Activated T-cell treated with anti-CD3 and anti-CD28 coated beads for 24 hours (primary cell): ENCODE measurements around the gene TENM4.
"Not testable (repeated sequence)": the region's sequence is repeated elsewhere in the genome, so short reads cannot be mapped to it uniquely, and the experiment has no call there.

Experiments used
- DNase-seq: peaks from one replicate; pipeline ENCODE4 v3.0.0-alpha.2; 2020; ENCODE audit warnings: low read depth

Gene TENM4

DNA sequence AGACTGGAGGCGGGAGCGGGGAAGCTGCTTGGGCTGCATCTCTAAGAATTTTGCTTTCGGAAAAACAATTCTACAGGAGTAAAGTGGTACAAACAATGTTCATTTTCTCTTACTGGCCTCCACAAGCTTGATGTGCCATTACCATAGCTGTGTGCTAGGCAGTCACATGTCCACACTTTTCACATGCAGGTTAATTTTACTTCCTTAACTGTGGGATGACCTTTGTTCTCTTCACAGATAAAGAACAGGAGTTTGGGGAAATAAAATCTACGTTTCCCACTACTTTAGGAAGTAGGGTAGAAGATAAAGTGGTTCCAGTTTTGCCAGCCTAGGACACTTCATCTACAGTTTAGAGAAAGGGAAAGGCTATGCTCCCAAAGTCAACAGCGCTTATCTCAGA is 539.0 kb downstream of the TENM4 start:
- no peak for DNase-seq

DNA sequence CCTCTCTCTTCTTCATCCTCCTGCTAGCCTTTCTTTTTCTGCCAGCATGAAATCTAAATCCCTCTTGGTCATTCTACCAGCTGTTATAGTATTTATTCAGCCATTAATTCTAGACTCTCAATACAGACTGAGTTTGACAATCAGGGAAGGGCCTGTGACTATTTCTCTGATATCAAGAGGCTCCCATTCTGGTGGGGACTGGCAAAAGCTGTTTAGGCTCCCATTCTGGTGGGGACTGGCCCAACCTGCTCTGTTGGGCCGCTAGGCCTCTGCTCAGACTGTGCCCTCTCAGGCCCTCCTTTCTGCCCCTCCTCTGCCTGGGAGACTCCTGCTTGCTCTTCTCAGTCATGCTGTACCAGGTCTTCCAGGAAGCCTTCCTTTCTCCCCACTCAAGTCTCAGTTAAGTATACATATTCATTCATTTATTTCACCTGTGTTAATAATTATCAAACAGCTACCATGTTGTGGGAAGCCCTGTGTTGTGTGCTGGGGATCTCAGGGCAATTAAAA is 542.5 kb downstream of the TENM4 start:
- DNase-seq: no peak

DNA sequence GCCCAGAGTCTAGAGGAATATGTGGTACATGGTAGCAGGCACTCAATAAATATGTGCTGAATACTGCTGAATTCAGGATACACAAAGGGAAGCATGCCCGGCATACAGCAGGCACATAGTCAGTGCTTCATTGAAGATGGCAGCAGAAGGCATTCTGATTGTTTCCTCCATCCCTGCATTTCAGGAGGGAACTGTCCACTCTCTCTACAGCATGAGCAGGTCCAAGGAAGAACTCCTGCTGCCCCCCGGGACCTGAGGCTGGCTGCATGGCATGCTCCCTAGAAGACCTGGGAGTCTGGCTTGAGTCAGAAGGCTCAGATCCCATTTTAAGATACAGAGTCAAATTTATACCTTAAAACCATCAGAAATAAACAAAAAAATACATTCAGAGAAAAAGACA is 546.8 kb downstream of the TENM4 start:
- DNase-seq: no peak

DNA sequence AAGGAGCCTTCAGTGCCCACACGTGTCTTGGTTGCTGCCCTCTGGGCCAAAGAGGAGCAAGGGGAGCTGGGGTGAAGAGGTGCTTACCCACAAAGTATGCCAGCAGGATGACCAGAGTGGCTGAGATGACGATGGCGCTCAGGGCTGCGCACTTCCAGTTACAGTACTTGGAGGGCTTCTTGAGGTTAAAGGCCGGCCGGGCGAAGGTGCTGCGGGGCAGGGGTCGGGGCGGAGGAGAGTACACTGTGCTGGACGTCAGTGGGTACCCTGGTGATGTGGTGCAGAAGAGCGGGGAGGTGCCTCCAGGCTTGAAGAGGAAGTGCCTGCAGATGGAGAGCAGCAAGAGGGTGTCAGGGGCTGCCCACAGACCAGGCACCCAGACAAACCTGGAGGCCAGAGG is 551.1 kb downstream of the TENM4 start:
- DNase-seq: no peak

DNA sequence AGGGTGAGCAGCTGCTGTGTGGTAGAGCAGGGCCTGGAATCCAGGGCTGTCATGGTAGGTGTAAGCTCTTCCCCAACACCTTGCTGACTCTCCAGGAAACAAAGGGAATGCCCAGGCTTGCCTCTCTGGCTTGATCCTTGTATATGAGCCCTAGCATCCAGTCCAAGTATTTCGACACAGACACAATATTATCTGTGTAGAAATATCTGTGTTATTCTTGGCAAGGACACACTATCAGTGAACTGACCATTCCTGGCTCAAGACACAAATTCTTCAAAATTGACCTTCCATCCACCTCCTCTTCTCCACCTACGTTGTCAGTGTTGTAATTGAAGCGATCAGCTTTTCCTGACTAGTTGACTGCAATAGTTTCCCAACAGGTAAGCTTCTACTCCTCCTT is 554.2 kb downstream of the TENM4 start:
- DNase-seq: no peak

DNA sequence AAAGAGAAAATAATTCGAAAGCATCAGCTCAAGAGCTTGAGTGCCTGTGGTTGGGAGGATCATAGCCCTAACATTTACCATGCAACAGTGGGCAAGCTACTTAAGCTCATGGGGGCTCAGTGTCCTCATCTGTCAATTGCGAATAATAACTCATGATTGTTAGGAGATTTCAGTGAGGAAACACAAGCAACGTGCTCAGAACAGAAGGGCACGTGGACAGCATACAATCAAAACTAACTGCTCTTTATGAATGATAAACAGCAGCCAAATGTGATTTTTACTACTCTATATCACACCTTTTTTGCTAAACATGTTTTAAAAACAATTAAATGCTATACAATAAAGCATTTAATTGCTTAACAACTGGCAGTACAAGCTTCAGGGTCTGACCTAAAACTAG is 556.1 kb downstream of the TENM4 start:
- DNase-seq: no peak

DNA sequence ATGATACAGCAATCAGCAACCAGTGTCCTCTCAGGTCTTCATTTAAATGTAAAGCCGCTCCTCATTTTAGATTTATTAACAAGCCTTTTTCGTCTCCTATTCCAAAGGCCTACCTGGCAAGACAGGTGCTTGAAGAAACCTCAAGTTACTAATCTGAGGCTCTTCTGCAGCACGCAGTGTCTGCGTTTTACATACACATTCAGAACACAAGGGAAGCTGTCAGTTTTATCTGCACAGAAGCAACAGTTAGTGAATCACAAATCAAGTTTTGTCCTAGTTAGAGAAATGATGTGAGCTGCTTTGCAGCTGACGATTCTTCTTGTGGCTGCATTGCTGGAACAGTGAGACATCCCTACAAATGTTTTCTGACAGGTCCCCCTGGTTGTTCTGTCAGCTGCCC is 557.3 kb downstream of the TENM4 start:
- DNase-seq: no peak

DNA sequence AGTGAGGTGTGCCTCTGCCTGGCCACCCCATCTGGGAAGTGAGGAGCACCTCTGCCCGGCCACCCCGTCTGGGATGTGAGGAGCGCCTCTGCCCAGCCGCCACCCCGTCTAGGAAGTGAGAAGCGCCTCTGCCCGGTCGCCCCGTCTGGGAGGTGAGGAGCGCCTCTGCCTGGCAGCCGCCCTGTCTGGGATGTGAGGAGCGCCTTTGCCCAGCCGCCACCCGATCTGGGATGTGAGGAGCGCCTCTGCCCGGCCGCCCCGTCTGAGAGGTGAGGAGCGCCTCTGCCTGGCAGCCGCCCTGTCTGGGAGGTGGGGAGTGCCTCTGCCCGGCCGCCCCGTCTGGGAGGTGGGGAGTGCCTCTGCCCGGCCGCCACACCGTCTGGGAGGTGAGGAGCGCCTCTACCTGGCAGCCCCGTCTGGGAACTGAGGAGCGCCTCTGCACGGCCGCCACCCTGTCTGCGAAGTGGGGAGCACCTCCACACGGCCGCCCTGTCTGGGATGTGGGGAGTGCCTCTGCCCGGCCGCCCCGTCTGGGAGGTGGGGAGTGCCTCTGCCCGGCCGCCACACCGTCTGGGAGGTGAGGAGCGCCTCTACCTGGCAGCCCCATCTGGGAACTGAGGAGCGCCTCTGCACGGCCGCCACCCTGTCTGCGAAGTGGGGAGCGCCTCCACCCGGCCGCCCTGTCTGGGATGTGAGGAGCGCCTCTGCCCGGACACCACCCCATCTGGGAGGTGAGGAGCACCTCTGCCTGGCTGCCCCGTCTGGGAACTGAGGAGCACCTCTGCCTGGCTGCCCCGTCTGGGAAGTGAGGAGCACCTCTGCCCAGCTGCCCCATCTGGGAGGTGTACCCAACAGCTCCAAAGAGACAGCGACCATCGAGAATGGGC is 561.5 kb downstream of the TENM4 start:
- not testable (repeated sequence) for DNase-seq

DNA sequence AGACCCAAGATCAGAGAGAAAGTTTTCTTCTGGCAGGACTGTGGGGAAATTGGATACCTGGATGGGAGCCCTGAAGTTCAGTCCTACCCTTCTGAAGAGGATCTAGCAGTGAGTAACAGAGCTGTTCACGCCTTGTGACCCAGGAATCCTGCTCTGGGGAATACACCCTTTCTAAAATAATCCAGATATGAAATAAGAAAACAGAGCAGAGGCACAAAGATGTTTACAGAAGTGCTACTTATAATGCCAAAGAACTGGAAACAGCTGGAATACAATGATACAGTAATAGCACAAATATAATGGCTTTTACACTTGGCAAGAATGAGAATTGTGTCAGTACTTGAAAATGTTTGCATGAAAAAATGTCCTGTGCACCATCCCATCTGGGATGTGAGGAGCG is 562.2 kb downstream of the TENM4 start:
- DNase-seq: no peak

DNA sequence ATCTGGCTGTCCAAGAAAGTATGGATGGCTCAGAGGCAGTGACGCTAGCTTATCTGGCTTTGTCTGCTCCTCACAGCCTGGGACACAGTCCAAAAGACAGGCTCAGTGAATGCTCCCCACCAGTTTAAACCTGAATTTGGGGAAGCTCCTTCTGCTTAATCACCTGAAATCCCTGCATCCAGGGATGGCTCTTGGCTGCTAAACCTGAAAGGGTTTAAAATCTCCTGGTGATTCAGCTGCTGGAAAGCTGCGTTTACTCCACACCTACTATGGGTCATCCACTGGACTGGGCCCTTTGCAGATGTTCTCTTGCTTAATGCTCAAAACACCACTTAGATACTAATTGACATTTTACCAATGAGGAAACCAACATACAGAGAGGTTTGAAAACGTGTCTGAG is 564.2 kb downstream of the TENM4 start:
- no peak for DNase-seq

DNA sequence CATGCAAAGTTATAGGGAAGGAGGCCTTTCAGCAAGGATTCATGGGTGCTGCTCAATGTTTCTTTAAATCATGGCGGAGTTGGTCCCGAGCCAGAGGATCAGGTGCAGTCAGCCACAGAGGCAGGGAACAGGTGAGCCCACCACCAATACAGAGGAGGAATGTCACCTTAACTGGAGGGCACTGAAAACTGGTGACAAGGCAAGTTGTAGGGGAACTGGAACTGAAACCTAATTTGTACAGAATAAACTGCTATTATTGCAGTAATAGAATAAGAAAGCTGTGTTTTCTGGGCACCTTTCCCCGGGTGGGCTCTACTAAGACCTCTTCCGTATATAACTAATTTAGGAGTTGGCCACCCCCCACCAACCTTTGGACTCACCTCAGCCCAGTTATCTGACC is 570.2 kb downstream of the TENM4 start:
- no peak for DNase-seq

DNA sequence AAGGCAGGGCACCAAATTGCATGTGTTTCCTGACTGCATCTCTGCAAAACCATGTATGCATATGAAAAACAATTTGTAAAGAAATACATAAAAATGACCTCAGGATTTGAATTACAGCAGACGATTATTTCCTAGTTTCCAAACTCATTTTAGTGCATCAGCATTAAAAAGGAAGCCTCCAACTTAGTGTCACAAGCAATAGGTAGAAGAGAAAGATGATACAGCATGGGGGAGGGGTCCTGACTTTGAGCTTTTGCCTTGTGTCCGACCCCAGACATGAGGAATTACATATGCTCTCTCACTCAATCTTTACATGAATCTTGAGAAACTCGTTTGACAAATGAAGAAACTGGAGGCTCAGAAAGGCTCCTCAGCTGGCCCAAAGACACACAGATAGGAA is 571.5 kb downstream of the TENM4 start:
- no peak for DNase-seq

DNA sequence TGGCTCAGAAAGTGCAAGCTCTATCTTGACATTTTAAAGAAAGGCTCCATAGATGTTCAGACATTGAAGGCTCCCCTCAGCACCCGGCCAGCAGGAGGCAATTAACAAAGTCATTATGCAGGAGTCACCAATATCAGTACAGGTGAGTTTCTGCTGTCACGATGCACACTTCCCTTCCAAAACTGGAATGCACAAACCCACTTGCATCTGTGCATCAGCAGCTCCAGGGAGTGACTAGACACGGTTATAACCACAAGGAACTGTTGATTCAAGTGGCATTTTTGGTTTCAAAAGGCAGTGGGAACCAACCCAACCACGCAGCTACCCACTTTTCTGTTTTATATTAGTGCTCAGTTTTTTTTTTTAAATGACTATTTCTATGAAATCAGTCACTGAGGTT is 572.3 kb downstream of the TENM4 start:
- DNase-seq: no peak

DNA sequence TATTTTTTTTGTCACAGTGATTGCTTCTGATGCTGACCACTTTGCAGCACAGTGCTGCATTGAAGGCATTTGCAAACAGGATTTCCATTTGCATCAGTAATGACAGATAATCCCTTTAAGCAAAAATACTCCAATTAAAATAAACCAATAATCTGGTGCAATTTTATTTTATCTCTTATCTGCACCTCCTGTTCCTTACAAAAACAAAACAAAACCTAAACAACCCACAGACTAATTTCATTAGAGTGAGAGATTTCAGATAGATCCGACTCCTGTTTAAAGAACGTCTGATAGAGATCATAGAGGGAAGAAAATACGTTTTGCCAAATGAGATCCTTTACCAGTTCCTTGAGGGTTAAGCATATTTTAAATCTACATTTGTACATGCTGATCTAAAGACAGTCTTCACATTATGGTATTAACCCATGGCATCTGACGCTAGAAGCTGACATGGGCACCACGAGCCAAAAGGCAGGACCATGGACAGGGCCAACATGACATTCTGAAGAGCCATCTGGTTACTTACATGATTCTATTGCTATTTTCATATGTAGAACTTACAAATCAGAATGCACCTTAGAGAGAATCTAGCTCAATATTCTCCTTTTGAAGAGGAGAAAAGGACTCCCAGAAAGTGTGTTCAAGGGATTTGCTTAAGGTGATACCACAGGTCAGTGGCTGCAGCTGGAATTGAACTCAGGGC is 580.0 kb downstream of the TENM4 start:
- no peak for DNase-seq

DNA sequence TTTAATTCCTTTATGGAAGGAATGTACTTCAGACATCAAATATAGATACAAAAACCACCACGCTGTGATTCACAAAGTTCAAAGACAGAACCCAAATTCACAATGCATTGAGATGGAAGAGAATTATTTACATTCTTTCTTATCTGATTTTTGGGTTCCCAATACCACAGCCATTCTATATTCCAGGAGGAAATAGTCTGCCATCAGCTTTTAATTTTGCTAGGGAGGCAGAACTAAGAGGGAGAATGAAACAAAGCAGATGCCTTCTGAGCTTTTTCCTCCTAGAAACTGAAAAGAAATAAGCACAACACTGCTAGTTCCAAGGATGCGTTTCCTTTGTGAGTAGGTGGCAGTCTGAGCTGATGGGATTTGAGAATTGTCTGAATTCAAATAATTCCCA is 583.1 kb downstream of the TENM4 start:
- no peak for DNase-seq

DNA sequence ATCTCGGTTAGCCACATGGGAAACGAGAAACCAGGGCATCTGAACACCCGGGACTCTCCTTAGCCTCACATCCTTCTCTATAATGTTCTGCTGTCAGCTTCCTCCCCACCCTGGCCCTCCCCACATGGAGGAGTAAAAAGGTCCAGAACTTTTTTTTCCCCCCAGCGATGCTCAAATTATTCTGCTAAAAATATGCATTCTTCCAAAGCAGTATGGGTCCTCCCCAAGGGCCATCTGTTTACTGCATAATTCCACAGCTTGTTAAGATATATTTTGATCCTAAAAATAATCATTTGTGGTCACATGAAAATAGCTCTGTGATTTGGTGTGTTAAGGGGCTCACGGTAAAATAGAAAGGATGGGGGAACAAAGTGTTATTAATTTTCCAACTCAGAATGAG is 584.6 kb downstream of the TENM4 start:
- no peak for DNase-seq

DNA sequence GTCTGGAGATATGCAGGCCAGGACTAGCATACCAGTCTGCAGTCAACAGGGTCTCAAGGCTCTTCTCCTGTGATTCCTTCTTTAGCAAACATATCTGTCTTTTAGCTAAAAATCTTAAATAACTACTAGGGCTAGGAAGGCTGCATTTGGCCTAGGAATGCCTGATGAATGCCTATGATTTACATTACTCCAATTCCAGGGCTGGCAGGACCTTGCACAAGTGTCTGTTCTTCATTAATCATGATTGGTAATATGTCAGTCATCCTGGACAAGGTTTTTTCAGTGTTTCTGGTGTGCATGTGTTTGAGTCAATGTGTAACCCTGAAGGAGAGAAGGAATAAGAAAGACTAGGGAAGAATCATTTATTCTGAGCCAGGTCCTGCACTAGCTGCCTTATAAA is 585.7 kb downstream of the TENM4 start:
- no peak for DNase-seq

DNA sequence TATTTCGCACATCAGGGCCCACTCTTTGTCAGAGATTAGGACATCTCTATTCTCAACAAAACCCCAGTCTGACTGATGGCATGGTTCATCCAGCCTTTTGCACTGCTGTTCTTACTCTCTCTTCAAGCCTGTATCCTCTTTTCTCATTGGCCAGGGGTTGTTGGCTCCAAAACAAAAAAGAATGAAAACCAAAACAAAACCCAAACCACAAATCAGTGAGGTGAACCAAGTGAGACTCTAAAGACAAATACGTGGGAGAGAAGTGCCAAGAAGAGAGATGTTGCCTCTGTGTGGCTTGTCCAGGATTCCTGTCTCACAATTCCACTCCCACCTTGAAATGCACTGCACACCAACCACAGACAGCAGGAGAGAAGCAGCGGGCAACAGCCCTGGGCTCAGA is 587.3 kb downstream of the TENM4 start:
- DNase-seq: no peak

DNA sequence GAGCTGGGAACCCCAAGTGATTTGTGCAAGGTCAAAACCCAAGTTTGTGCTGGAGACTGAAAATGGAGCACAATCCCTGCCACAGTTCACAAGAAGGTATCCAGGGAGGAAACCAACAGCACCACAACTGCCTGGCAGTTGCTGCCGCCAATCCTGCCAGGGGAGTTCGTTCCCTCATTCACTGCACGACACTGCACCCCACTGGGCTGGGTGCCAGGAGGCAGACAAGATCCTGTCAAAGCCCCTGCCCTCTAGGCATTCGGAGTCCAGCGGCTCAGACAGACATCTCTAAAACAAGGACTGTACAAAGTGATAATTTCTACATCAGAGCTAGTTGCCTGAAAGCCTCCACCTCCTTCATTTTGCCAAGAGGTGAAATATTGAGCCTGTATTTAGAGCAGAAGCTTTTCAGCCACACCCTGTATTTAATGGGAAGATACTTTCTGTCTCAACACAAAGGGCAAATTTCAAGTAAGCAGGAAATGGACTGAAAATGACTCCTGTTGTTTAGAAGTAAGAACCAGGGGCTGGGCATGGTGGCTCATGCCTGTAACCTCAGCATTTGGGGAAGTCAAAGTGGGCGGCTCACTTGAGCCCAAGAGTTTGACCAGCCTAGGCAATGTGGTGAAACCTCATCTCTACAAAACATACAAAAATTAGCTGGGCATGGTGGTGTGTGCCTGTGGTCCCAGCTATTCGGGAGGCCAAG is 588.8 kb downstream of the TENM4 start:
- no peak for DNase-seq

DNA sequence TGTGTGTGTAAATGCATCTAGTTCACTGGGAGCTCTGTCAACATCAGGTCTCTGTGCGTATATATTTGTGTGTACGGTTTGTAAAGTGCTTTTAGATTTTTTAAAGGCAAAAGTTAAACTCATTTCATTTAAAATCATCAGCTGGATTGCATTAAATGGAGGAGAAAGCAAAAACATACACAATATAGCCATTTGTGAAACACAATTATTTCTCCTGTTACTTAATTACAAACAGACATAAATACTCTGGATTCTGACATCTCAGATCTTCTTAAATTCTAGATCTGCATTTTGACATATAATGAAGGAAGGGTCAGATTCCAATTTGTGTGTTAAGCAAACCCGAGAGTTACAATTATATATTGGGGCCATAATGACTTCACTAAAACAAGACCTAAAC is 590.8 kb downstream of the TENM4 start:
- no peak for DNase-seq

DNA sequence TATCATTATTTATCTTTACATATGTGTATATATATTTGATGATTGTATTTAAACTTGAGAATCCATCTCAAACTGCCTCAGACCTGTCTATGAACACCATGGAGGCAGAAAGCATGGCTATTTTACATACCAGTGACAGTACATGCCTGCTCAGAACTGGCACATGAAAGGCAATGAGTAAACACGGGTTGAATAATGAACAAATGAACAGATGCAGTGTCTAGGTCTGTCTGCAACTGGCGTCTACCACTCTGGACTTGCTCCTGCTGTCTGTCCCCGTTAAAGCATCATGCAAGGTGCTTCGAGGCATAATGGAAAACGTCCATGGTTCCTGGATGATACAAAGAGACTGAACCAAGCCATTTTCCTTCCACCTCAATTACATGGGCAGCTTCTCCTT is 594.6 kb downstream of the TENM4 start:
- no peak for DNase-seq

DNA sequence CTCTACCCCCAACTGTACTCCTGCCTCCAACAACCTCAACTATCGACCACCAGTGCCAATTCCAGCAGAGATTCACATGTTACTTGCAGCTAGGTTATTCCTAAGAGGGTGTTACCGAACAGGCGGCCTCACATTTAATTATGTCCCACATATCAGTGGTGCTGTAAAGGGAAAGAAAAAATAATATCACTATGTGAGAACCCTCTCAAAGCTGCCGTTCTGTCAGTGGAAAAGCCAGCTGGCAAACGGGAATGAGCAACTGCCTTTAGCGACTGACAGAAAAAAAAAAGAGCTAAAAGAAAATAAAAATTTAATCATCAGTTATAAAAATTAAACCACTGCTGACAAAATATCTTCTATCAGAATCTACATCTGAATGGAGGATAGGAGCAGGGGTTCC is 595.3 kb downstream of the TENM4 start:
- no peak for DNase-seq
